Measurements from ENCODE around the gene CD226. TPM values are rescaled to one million over a fixed set of nuclear protein-coding genes. Genes with fewer than 3 reads are reported as not detected.

Gene CD226
- total and polyA plus RNA-seq, 9 donors = 0.17 to 1.5 (median 1.2) TPM

GRCh38 chr18:69876490-69876889 is 71.2 kb downstream of the CD226 start:
- no peak for DNase-seq
- Histone ChIP-seq H3K4me1 (ENCODE audit: insufficient read depth) (no peaks in the 10 kb centered on the region), H3K27me3 (no peaks in the 10 kb centered on the region), H3K36me3 (no peaks in the 10 kb centered on the region), H3K9me3 (no peaks in the 10 kb centered on the region), H3K4me3 (no peak overlapping the region), H3K27ac (no peak overlapping the region)
- TF ChIP-seq CTCF (IDR thresholded peaks at IDR 0.05) (no peak), EP300 (IDR thresholded peaks at IDR 0.05) (no peak), POLR2A (IDR thresholded peaks at IDR 0.05) (no peak)
- 92 to 97% (median 97%) methylated on average over 3 of the region's 3 CpGs for WGBS, 3 donors
- intact Hi-C loops (cut with DNase I) = no loop called here

- H3K4me3 ChIP-seq = no peak overlapping the region
- H3K27me3 ChIP-seq = no peaks in the 10 kb centered on the region
- intact Hi-C loops (cut with DNase I) = no loop called here
- no peaks in the 10 kb centered on the region for H3K4me1 ChIP-seq (ENCODE audit: insufficient read depth)
- WGBS, 3 donors = 86 to 89% (median 88%) methylated on average over 2 of the region's 2 CpGs
- no peaks in the 10 kb centered on the region for H3K36me3 ChIP-seq
- DNase-seq = no peak
- no peak overlapping the region for H3K27ac ChIP-seq
- no peaks in the 10 kb centered on the region for H3K9me3 ChIP-seq
- no peak for TF ChIP-seq POLR2A (IDR thresholded peaks at IDR 0.05)
- no peak for TF ChIP-seq EP300 (IDR thresholded peaks at IDR 0.05)
- TF ChIP-seq CTCF (IDR thresholded peaks at IDR 0.05) = no peak
Observed at GRCh38 chr18:69874058-69874457, 73.6 kb downstream of the CD226 start.

GRCh38 chr18:69872661-69873060 is 75.0 kb downstream of the CD226 start:
- intact Hi-C loops (cut with DNase I) = no loop called here
- H3K27me3 ChIP-seq = no peaks in the 10 kb centered on the region
- H3K9me3 ChIP-seq = no peaks in the 10 kb centered on the region
- H3K36me3 ChIP-seq = no peaks in the 10 kb centered on the region
- H3K27ac ChIP-seq = no peak overlapping the region
- TF ChIP-seq EP300 (IDR thresholded peaks at IDR 0.05) (no peak), POLR2A (IDR thresholded peaks at IDR 0.05) (no peak), CTCF (IDR thresholded peaks at IDR 0.05) (no peak)
- no peak overlapping the region for H3K4me3 ChIP-seq
- H3K4me1 ChIP-seq (ENCODE audit: insufficient read depth) = no peaks in the 10 kb centered on the region
- 88 to 92% (median 90%) methylated on average over 4 of the region's 4 CpGs for WGBS, 3 donors
- no peak for DNase-seq

- no peak overlapping the region for H3K27ac ChIP-seq
- H3K9me3 ChIP-seq = no peaks in the 10 kb centered on the region
- no peaks in the 10 kb centered on the region for H3K4me1 ChIP-seq (ENCODE audit: insufficient read depth)
- TF ChIP-seq POLR2A (IDR thresholded peaks at IDR 0.05) (no peak), EP300 (IDR thresholded peaks at IDR 0.05) (no peak), CTCF (IDR thresholded peaks at IDR 0.05) (no peak)
- intact Hi-C loops (cut with DNase I) = no loop called here
- H3K4me3 ChIP-seq = no peak overlapping the region
- no peaks in the 10 kb centered on the region for H3K27me3 ChIP-seq
- WGBS, 3 donors = 84 to 91% (median 85%) methylated on average over 2 of the region's 2 CpGs
- no peak for DNase-seq
- no peaks in the 10 kb centered on the region for H3K36me3 ChIP-seq
Observed at GRCh38 chr18:69871363-69871762, 76.3 kb downstream of the CD226 start.

GRCh38 chr18:69870736-69871135 is 76.9 kb downstream of the CD226 start:
- no peaks in the 10 kb centered on the region for H3K27me3 ChIP-seq
- TF ChIP-seq POLR2A (IDR thresholded peaks at IDR 0.05) (no peak), CTCF (IDR thresholded peaks at IDR 0.05) (no peak), EP300 (IDR thresholded peaks at IDR 0.05) (no peak)
- no peaks in the 10 kb centered on the region for H3K36me3 ChIP-seq
- WGBS, 3 donors = 73 to 90% (median 78%) methylated on average over 4 of the region's 4 CpGs
- no peak overlapping the region for H3K27ac ChIP-seq
- intact Hi-C loops (cut with DNase I) = no loop called here
- no peaks in the 10 kb centered on the region for H3K4me1 ChIP-seq (ENCODE audit: insufficient read depth)
- no peak for DNase-seq
- H3K4me3 ChIP-seq = no peak overlapping the region
- no peaks in the 10 kb centered on the region for H3K9me3 ChIP-seq
